ENCODE results near the gene COMT.

Gene COMT

GRCh38 chr22:19970479-19971275 lies 29.1 kb downstream of the COMT start:
- DNase-seq: no peak

GRCh38 chr22:19971276-19972124 lies 29.9 kb downstream of the COMT start:
- DNase-seq: no peak

GRCh38 chr22:19972251-19972650 lies 30.7 kb downstream of the COMT start:
- no peak for DNase-seq

- no peak for DNase-seq
These were observed 31.3 kb downstream of the COMT start for GRCh38 chr22:19972652-19973550.

GRCh38 chr22:19973551-19974267 lies 32.1 kb downstream of the COMT start:
- DNase-seq: no peak

GRCh38 chr22:19974268-19974861 lies 32.8 kb downstream of the COMT start:
- peak; percentile 21 to 36 for DNase-seq

GRCh38 chr22:19974935-19975706 lies 33.5 kb downstream of the COMT start:
- DNase-seq: no peak

- DNase-seq: no peak
These were observed 34.1 kb downstream of the COMT start for GRCh38 chr22:19975707-19976035.

GRCh38 chr22:19976671-19977070 lies 35.1 kb downstream of the COMT start:
- DNase-seq: no peak

GRCh38 chr22:19977296-19978243 lies 36.0 kb downstream of the COMT start:
- no peak for DNase-seq

- no peak for DNase-seq
These were observed 37.2 kb downstream of the COMT start for GRCh38 chr22:19978748-19979147.

- DNase-seq: no peak
These were observed 38.3 kb downstream of the COMT start for GRCh38 chr22:19979712-19980493.

GRCh38 chr22:19980766-19981165 lies 39.2 kb downstream of the COMT start:
- no peak for DNase-seq

- no peak for DNase-seq
These were observed 39.8 kb downstream of the COMT start for GRCh38 chr22:19981171-19981960.

GRCh38 chr22:19981961-19982920 lies 40.7 kb downstream of the COMT start:
- no peak for DNase-seq

GRCh38 chr22:19982991-19983578 lies 41.5 kb downstream of the COMT start:
- DNase-seq: no peak

- no peak for DNase-seq
These were observed 42.2 kb downstream of the COMT start for GRCh38 chr22:19983741-19984140.

Measured in cerebellar nuclear complex (tissue), 1 donor.